Measurements from ENCODE around the gene MSANTD7. TPM values are rescaled to one million over a fixed set of nuclear protein-coding genes. Genes with fewer than 3 reads are reported as not detected.

Gene MSANTD7
- total and polyA plus RNA-seq, 2 of the 13 experiments (the other 11 are each of a cell fraction or from before 2014, with no cell fraction given), result 3.7 to 16.7 TPM

DNA sequence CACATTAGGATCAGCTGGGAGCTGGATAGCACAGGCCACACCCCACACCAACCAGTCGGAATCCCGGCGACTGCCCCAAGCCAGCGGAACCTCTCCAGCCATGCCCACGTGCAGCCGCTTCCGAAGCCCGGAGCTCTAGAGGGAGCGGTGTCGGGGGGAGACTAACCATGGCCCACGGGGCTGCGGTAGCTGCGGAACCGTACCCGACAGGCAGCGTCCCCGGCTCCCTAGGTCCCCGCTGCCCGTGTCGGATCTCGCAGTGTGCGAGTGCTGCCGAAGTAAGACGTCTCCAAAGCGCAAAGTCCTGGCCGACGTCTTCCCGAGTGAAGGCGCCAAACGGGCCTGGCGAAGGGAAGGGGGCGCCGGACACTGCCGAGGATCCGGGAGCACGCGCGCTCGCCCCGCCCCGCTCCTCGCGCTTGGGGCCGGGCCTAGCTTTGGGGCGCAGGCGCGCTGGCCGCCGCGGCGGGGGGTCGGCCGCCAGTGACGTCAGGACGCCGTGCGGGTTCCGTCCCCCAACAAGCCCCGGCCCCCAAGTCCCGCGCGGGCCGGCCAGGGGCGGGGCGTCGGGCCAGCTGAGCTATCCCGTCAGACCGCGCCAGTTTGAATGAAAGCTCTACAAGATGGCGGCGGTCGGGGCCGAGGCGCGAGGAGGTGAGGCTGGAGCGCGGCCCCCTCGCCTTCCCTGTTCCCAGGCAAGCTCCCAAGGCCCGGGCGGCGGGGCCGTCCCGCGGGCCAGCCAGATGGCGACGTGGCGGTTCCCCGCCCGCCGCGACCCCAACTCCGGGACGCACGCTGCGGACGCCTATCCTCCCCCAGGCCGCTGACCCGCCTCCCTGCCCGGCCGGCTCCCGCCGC is 40.4 kb downstream of the MSANTD7 start, which contains the start of gene SUV39H2 (continued):
- TF ChIP-seq, protein P1, sequence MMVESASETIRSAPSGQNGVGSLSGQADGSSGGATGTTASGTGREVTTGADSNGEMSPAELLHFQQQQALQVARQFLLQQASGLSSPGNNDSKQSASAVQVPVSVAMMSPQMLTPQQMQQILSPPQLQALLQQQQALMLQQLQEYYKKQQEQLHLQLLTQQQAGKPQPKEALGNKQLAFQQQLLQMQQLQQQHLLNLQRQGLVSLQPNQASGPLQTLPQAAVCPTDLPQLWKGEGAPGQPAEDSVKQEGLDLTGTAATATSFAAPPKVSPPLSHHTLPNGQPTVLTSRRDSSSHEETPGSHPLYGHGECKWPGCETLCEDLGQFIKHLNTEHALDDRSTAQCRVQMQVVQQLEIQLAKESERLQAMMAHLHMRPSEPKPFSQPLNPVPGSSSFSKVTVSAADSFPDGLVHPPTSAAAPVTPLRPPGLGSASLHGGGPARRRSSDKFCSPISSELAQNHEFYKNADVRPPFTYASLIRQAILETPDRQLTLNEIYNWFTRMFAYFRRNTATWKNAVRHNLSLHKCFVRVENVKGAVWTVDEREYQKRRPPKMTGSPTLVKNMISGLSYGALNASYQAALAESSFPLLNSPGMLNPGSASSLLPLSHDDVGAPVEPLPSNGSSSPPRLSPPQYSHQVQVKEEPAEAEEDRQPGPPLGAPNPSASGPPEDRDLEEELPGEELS (CRISPR knock-in tag; IDR thresholded peaks at IDR 0.05), result 0 out of 2 replicates have a peak, but pooled peaks have one; percentile 25
- TF ChIP-seq ZNF44 (CRISPR knock-in tag; IDR thresholded peaks at IDR 0.05) (peak; percentile 77; the same call in 1 of the 2 replicates), POLR2A (IDR thresholded peaks at IDR 0.05; ENCODE audit: insufficient read depth in 1 of 2, low read depth in 2 of 2, low read length in 2 of 2) (peak; percentile 85 to 94), ERF (CRISPR knock-in tag; IDR thresholded peaks at IDR 0.05) (no peak; the same call in 1 of the 2 replicates), BRCA1 (CRISPR knock-in tag; IDR thresholded peaks at IDR 0.05) (0 out of 2 replicates have a peak, but pooled peaks have one; percentile 79), ZFP37 (CRISPR knock-in tag; IDR thresholded peaks at IDR 0.05; ENCODE audit: borderline replicate concordance) (0 out of 2 replicates have a peak, but pooled peaks have one; percentile 51), DNMT1 (CRISPR knock-in tag; IDR thresholded peaks at IDR 0.05) (no peak; the same call in 1 of the 2 replicates), ZNF768 (CRISPR knock-in tag; IDR thresholded peaks at IDR 0.05) (peak; percentile 17; the same call in 1 of the 2 replicates), ZNF644 (CRISPR knock-in tag; IDR thresholded peaks at IDR 0.05; ENCODE audit: low read depth) (no peak), FOXO1 (CRISPR knock-in tag; IDR thresholded peaks at IDR 0.05) (peak; percentile 21; the same call in 1 of the 2 replicates), JARID2 (CRISPR knock-in tag; IDR thresholded peaks at IDR 0.05; ENCODE audit: insufficient replicate concordance) (no peak), SP1 (IDR thresholded peaks at IDR 0.05) (no peak), SP1 (CRISPR knock-in tag; IDR thresholded peaks at IDR 0.05) (peak; percentile 76), ZSCAN29 (CRISPR knock-in tag; conservative IDR thresholded peaks at IDR 0.05) (peak; percentile 89), ASH2L (IDR thresholded peaks at IDR 0.05; ENCODE audit: insufficient read length, low read depth, low read length) (peak; percentile 94), U2AF1 (optimal IDR thresholded peaks at IDR 0.05; ENCODE audit: low read depth, low read length) (no peak)
- TF ChIP-seq, protein P2, sequence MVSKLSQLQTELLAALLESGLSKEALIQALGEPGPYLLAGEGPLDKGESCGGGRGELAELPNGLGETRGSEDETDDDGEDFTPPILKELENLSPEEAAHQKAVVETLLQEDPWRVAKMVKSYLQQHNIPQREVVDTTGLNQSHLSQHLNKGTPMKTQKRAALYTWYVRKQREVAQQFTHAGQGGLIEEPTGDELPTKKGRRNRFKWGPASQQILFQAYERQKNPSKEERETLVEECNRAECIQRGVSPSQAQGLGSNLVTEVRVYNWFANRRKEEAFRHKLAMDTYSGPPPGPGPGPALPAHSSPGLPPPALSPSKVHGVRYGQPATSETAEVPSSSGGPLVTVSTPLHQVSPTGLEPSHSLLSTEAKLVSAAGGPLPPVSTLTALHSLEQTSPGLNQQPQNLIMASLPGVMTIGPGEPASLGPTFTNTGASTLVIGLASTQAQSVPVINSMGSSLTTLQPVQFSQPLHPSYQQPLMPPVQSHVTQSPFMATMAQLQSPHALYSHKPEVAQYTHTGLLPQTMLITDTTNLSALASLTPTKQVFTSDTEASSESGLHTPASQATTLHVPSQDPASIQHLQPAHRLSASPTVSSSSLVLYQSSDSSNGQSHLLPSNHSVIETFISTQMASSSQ (IDR thresholded peaks at IDR 0.05; ENCODE audit: low read depth), result no peak
- TF ChIP-seq, protein P2 (CRISPR knock-in tag; IDR thresholded peaks at IDR 0.05; ENCODE audit: borderline replicate concordance), result peak; percentile 77
- TF ChIP-seq, protein P3, sequence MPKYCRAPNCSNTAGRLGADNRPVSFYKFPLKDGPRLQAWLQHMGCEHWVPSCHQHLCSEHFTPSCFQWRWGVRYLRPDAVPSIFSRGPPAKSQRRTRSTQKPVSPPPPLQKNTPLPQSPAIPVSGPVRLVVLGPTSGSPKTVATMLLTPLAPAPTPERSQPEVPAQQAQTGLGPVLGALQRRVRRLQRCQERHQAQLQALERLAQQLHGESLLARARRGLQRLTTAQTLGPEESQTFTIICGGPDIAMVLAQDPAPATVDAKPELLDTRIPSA (CRISPR knock-in tag; IDR thresholded peaks at IDR 0.05; ENCODE audit: borderline replicate concordance), result peak; percentile 69; the same call in 1 of the 2 replicates
- TF ChIP-seq, protein P4, sequence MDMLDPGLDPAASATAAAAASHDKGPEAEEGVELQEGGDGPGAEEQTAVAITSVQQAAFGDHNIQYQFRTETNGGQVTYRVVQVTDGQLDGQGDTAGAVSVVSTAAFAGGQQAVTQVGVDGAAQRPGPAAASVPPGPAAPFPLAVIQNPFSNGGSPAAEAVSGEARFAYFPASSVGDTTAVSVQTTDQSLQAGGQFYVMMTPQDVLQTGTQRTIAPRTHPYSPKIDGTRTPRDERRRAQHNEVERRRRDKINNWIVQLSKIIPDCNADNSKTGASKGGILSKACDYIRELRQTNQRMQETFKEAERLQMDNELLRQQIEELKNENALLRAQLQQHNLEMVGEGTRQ (IDR thresholded peaks at IDR 0.05; ENCODE audit: low read depth, low read length), result no peak
- TF ChIP-seq, protein P4 (CRISPR knock-in tag; IDR thresholded peaks at IDR 0.05; ENCODE audit: borderline replicate concordance), result no peak
